Lower leg skin (tissue), 3 donors: ENCODE measurements around the gene LSMEM2.

Source experiments
- CTCF ChIP-seq, 3 donors: fragments of 450-650 bp; IDR thresholded peaks; one replicate each; pipeline ENCODE4 v1.5.1; 2016; ENCODE audit warnings: antibody characterized with exemption in 3 of 3, mild to moderate bottlenecking in 3 of 3, moderate library complexity in 2 of 3
- POLR2A ChIP-seq, 2 donors: fragments of 450-650 bp; IDR thresholded peaks; one replicate each; pipeline ENCODE4 v1.6.1; 2016 to 2017; ENCODE audit warnings: antibody characterized with exemption in 2 of 2, mild to moderate bottlenecking in 1 of 2, moderate library complexity in 1 of 2

GRCh38 chr3:50286322-50287227 is 7.7 kb downstream of the LSMEM2 start:
- no peak for TF ChIP-seq CTCF (IDR thresholded peaks at IDR 0.05)
- no peak for TF ChIP-seq POLR2A (IDR thresholded peaks at IDR 0.05)
